Omental fat pad (tissue), 4 donors: ENCODE data around the gene HOTAIR. TPM values are rescaled to one million over a fixed set of nuclear protein-coding genes. Genes with fewer than 3 reads are reported as not detected.

Source experiments
- ATAC-seq: fragments of 150-250 bp; one replicate; pipeline ENCODE4 v1.9.1; 2016; ENCODE audit warnings: mild to moderate bottlenecking, moderate library complexity; ENCODE audit not compliant: low FRiP score
- DNase-seq: peaks from one replicate; pipeline ENCODE4 v3.0.0-alpha.2; 2019; ENCODE audit warnings: low spot score
- CTCF ChIP-seq, 3 donors: fragments of 450-650 bp; IDR thresholded peaks; one replicate each; pipeline ENCODE4 v1.5.1; 2016 to 2017; ENCODE audit warnings: antibody characterized with exemption in 3 of 3, mild to moderate bottlenecking in 3 of 3, moderate library complexity in 2 of 3
- total RNA-seq, 4 donors: library from RNA; depleted of rRNA; stranded (reverse); fragments of >200 nt; gene quantifications; one replicate each; pipeline ENCODE4 v1.1.0, GENCODE V29; 2016

The HOTAIR gene
- total RNA-seq, 4 donors from 2014 or later, result 0.32 TPM; not detected in 3

- DNase-seq (no peak), ATAC-seq (no peak)
- TF ChIP-seq CTCF (IDR thresholded peaks at IDR 0.05), result no peak
These were observed 4.0 kb upstream of the HOTAIR start for GRCh38 chr12:53978477-53979356.

DNA sequence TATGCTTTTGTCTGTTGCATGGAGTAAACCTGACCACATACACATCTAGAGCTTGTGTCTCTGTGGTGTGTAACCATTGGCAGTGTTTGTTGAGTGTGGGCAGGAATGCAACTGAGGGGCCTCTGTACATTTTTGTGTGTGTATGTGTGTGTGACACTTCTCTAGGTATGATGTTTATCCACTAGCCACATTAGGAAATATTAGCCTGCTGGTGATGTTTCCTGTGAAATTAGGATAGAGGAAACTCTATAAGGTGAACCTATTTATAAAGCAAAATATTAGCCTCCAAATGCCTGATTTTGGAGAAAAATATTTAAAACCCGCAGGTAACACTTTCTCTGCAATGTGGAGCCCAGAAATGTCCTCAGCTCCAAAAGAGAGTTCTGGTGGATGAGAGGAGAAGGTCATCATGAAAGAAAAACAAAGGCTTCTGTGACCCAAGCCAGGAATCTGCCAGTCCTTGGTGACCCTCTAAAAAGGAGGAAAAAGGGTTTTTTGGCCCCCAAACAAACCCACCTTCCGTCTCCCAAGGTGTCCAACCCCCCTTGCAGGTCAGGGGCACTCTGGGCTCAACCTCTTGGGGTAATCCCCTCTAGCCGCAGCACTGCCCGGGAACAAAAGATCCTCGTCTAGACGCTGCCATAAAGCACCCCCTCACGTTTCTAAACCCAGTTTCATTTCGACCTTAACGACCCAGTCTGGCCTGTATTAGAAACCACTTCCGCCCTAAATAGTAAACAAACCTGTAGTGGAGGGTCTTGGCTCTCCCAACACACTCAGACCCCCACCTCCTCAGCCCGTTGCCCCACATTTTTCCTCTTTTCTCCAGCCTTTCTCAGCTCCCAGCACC is 3.1 kb upstream of the HOTAIR start:
- no peak for ATAC-seq
- no peak for TF ChIP-seq CTCF (IDR thresholded peaks at IDR 0.05)
- no peak for DNase-seq

DNA sequence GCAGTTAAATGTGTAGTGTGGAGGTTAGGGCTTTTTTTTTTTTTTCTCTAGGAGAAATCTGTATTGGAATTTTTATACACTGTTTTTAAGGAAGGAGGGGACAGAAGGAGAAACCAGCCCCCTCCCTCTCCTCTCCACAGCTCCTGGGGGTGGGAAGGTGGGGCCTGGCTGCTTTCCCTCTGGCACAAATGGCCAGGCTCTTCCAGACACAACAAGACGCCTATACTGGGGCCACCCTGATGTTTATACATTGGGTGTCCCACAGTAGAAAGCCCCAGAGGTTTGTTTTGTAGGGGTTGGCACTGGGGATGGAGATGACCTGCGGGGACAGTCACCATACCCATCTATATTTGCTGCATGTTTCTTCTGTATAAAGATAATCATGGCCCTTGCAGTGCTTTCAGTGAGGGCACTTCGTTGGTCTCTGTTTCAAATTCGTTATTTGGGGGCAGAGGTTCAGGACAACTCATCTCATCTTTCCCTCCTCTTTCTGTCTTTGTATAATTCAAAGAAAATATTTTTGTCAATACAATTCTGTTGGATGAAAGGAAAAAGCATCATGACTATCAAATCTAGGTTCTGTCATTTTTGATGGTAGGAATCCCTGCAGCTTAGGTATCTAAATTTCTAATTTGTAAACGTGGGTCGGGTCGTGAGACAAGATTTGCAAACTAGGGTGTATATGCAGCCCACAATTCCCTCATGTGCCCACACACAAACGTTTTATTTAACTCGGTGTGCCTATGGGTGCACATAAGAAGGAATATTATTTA is 2.3 kb upstream of the HOTAIR start:
- no peak for TF ChIP-seq CTCF (IDR thresholded peaks at IDR 0.05)
- no peak for DNase-seq
- ATAC-seq, result no peak

GRCh38 chr12:53976172-53976822 is 1.5 kb upstream of the HOTAIR start:
- no peak for TF ChIP-seq CTCF (IDR thresholded peaks at IDR 0.05)
- DNase-seq, result no peak
- no peak for ATAC-seq

GRCh38 chr12:53975479-53976152 is 862 bp upstream of the HOTAIR start:
- DNase-seq (no peak), ATAC-seq (no peak)
- no peak for TF ChIP-seq CTCF (IDR thresholded peaks at IDR 0.05)

- ATAC-seq, result no peak
- DNase-seq, result no peak
- no peak for TF ChIP-seq CTCF (IDR thresholded peaks at IDR 0.05)
These were observed 314 bp upstream of the HOTAIR start for GRCh38 chr12:53975064-53975471.
